K562 (cell line): ENCODE results near the gene RAI14. TPM values are rescaled to one million over a fixed set of nuclear protein-coding genes. Genes with fewer than 3 reads are reported as not detected.

ENCODE experiments used
- ARID1B ChIP-seq: fragments of 450-650 bp; IDR thresholded peaks from 2 replicates; pipeline ENCODE4 v1.6.1; 2016; ENCODE audit warnings: antibody characterized with exemption, mild to moderate bottlenecking, inconsistent platforms
- CBFA2T3 ChIP-seq: fragments of 450-650 bp; IDR thresholded peaks from 2 replicates; pipeline ENCODE4 v1.6.1; 2017
- MTA3 ChIP-seq: fragments of 450-650 bp; formaldehyde crosslinking; IDR thresholded peaks from 2 replicates; pipeline ENCODE4 v1.6.1; 2017; ENCODE audit warnings: mild to moderate bottlenecking, borderline replicate concordance
- MYC ChIP-seq, 2 experiments: fragments of 250-450 bp in 1 of 2; sonication (Bioruptor Pico) in 1 of 2; IDR thresholded peaks; 2 replicates each; pipeline versions ENCODE4 v1.5.1 to v1.6.1; 2012 to 2021; ENCODE audit warnings: low read depth in 2 of 2, borderline replicate concordance in 1 of 2, improper control_type of control experiment in 1 of 2, low read length in 1 of 2, mild to moderate bottlenecking in 1 of 2, moderate library complexity in 1 of 2
- NKRF ChIP-seq: fragments of 450-650 bp; IDR thresholded peaks from 2 replicates; pipeline ENCODE4 v1.6.1; 2016; ENCODE audit warnings: borderline replicate concordance
- PHF21A ChIP-seq: fragments of 450-650 bp; IDR thresholded peaks from 2 replicates; pipeline ENCODE4 v1.6.1; 2017; ENCODE audit warnings: low read depth, borderline replicate concordance
- SRSF3 ChIP-seq: fragments of 200-400 bp; formaldehyde crosslinking; IDR thresholded peaks from 2 replicates; pipeline ENCODE4 v1.6.1; 2016; ENCODE audit warnings: mild to moderate bottlenecking, low read length, moderate library complexity; ENCODE audit not compliant: insufficient read depth
- TFAM ChIP-seq: fragments of 250-450 bp; sonication (Bioruptor Pico); conservative IDR thresholded peaks from 2 replicates; pipeline ENCODE4 v1.5.0; 2021; ENCODE audit warnings: mild to moderate bottlenecking, moderate library complexity
- TFAP4 ChIP-seq: sonication (generic); formaldehyde crosslinking; IDR thresholded peaks from 2 replicates; pipeline ENCODE4 v1.8.0; 2022; ENCODE audit warnings: missing genetic modification reagents, mild to moderate bottlenecking, moderate library complexity, borderline replicate concordance
- ZC3H4 ChIP-seq: sonication (generic); formaldehyde crosslinking; IDR thresholded peaks from 2 replicates; pipeline ENCODE4 v1.9.0; 2021; ENCODE audit warnings: missing genetic modification reagents, borderline replicate concordance
- ZHX1 ChIP-seq: fragments of 150-350 bp; conservative IDR thresholded peaks from 2 replicates; pipeline ENCODE4 v1.6.1; 2014; ENCODE audit warnings: low read length
- ZNF318 ChIP-seq, 2 experiments: fragments of 450-650 bp; IDR thresholded peaks; 2 replicates each; pipeline ENCODE4 v1.6.1; 2016; ENCODE audit warnings: mild to moderate bottlenecking in 2 of 2, borderline replicate concordance in 1 of 2, low read depth in 1 of 2, moderate library complexity in 1 of 2
- polyA plus RNA-seq, 8 experiments: library from polyadenylated mRNA; depleted of rRNA in 4 of 8; stranded (reverse) in 5 of 8; unstranded in 3 of 8; fragments of >200 nt; fragmentation: Nextera tagmentation in 2 of 8; fragmentation: Illumina TruSeq in 1 of 8; extraction: Ambion mirVana in 2 of 8; extraction: Trizol in 1 of 8; gene quantifications; 2 replicates each; pipeline versions ENCODE4 v1.2.1 to v1.2.3, GENCODE V29; 2011 to 2014; ENCODE audit warnings: inconsistent platforms in 1 of 8, missing spikeins in 1 of 8
- total RNA-seq, 7 experiments: library from RNA; depleted of rRNA in 6 of 7; stranded (reverse); fragments of >200 nt in 6 of 7; fragmentation: Illumina TruSeq in 2 of 7; extraction: Trizol in 2 of 7; gene quantifications; 2 replicates each; pipeline versions ENCODE4 v1.2.1 to v1.2.3, GENCODE V29; 2011 to 2021; ENCODE audit warnings: low replicate concordance in 1 of 7

The RAI14 gene
- total and polyA plus RNA-seq, 9 of the 15 experiments (the other 6 are each of a cell fraction or from before 2014, with no cell fraction given), result 11.3 to 82.5 (median 34.8) TPM

- TF ChIP-seq MYC (IDR thresholded peaks at IDR 0.05; ENCODE audit: low read depth, low read length) (0 out of 2 replicates have a peak, but pooled peaks have one; percentile 19), MYC (CRISPR knock-in tag; IDR thresholded peaks at IDR 0.05; ENCODE audit: borderline replicate concordance, low read depth) (no peak), ZNF318 (IDR thresholded peaks at IDR 0.05; ENCODE audit: borderline replicate concordance in 1 of 2, low read depth in 1 of 2) (no peak), ZHX1 (no peak), SRSF3 (no peak), ARID1B (0 out of 2 replicates have a peak, but pooled peaks have one; percentile 7), ZC3H4 (0 out of 2 replicates have a peak, but pooled peaks have one; percentile 40), TFAP4 (CRISPR knock-in tag) (peak; percentile 50), TFAM (CRISPR knock-in tag) (no peak), CBFA2T3 (no peak), MTA3 (peak; percentile 27; the same call in 1 of the 2 replicates), NKRF (0 out of 2 replicates have a peak, but pooled peaks have one; percentile 10), PHF21A (no peak)
Observed at GRCh38 chr5:34655354-34655991, 655 bp upstream of the RAI14 start (continued).
